Aortic smooth muscle cell (primary cell): ENCODE results near the gene PLAGL2. TPM values are rescaled to one million over a fixed set of nuclear protein-coding genes. Genes with fewer than 3 reads are reported as not detected.

Source experiments
- total RNA-seq: library from RNA; depleted of rRNA; stranded (reverse); fragments of >200 nt; gene quantifications from 2 replicates; pipeline ENCODE4 v1.2.3, GENCODE V29; 2014

Gene PLAGL2
- 0.79 and 0.81 TPM in 2 replicates for total RNA-seq

GRCh38 chr20:32207626-32208498, at the start of gene PLAGL2, which contains the start of gene POFUT1:
Gene PLAGL2 (minus strand): TSS chr20:32207743. CDS start chr20:32202178, 5,565 bp downstream.
Gene POFUT1 (plus strand): TSS chr20:32207880. CDS start chr20:32207942, 62 bp downstream.

Other genes starting within 250 kb of the PLAGL2 start
- gene XKR7, start 239.6 kb downstream of the PLAGL2 start, total RNA-seq, result not detected in 2 replicates
- gene CCM2L, start 197.3 kb downstream of the PLAGL2 start, total RNA-seq, result 0.37 and 0.53 TPM in 2 replicates
- not detected in 2 replicates for gene HCK, start 155.5 kb downstream of the PLAGL2 start, total RNA-seq
- 24.3 TPM in 2 replicates for gene TM9SF4, start 98.0 kb downstream of the PLAGL2 start, total RNA-seq
- 34.6 and 39.8 TPM in 2 replicates for gene POFUT1, start 137 bp upstream of the PLAGL2 start, total RNA-seq
- gene KIF3B, start 69.9 kb upstream of the PLAGL2 start, total RNA-seq, result 32.2 and 42.0 TPM in 2 replicates
- gene ASXL1, start 150.6 kb upstream of the PLAGL2 start, total RNA-seq, result 29.6 and 33.3 TPM in 2 replicates